NCI-H748 (cell line): Measurements from ENCODE around the gene LTO1.

ENCODE experiments used
- DNase-seq: peaks from one replicate; lab custom pipeline; 2025; ENCODE audit not compliant: unreplicated experiment; lab: John Stamatoyannopoulos, UW

LTO1 gene

GRCh38 chr11:69682221-69682620, 7.1 kb upstream of the LTO1 start:
- no peak for DNase-seq

GRCh38 chr11:69680688-69681087, 5.5 kb upstream of the LTO1 start:
- no peak for DNase-seq

DNA sequence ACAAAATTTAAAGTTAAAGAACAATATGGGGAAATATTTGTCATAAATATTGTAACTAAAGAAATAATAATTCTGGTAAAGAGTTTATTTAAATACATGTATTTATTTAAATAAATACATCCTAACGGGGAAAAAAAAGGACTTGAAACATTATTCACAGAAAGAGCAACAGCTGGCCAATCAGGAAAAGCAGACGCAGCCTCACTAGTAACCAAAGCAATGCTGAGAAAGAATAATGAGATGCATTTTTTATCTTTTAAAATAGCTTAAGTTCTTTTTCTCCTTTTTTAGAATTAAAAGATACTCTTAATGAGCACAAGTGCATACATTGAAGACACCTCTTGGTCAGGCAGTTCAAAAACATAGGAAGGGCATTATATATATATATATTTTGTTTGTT, 2.6 kb upstream of the LTO1 start:
- no peak for DNase-seq

DNA sequence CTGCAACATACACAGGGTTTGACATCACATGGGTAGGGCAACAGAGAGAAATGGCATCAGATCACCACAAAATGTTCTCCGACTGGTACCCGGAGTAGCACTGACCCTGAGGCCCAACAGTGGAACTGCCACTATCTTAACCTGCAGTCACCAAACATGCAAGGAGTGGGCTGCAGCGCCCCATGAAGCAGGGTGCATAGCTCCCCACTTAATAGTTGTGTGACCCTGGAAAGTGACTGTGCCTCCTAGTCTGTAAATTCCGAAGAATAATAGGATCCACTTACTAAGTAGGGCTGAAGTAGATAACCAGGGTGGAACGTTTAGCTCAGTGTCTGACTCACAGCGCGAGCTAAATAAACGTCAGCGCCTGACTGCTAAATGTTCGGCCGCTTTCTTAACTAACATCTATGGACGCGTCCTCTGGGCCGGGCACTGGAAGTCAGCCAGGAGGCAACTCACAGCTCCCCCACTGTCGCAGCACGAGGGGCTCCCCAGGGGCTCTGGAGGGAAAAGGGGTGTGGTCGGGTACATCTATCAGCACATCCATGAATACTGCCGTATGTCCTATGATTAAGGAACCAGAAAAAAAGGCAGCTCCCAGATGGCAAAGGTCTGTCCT, 777 bp downstream of the LTO1 start:
- DNase-seq: peak; percentile 49

- DNase-seq: no peak
These were observed 3.3 kb downstream of the LTO1 start for GRCh38 chr11:69671734-69672465.

- peak; percentile 78 for DNase-seq
These were observed 4.9 kb downstream of the LTO1 start for GRCh38 chr11:69670158-69670845.

- no peak for DNase-seq
These were observed 5.7 kb downstream of the LTO1 start for GRCh38 chr11:69669486-69669885.

DNA sequence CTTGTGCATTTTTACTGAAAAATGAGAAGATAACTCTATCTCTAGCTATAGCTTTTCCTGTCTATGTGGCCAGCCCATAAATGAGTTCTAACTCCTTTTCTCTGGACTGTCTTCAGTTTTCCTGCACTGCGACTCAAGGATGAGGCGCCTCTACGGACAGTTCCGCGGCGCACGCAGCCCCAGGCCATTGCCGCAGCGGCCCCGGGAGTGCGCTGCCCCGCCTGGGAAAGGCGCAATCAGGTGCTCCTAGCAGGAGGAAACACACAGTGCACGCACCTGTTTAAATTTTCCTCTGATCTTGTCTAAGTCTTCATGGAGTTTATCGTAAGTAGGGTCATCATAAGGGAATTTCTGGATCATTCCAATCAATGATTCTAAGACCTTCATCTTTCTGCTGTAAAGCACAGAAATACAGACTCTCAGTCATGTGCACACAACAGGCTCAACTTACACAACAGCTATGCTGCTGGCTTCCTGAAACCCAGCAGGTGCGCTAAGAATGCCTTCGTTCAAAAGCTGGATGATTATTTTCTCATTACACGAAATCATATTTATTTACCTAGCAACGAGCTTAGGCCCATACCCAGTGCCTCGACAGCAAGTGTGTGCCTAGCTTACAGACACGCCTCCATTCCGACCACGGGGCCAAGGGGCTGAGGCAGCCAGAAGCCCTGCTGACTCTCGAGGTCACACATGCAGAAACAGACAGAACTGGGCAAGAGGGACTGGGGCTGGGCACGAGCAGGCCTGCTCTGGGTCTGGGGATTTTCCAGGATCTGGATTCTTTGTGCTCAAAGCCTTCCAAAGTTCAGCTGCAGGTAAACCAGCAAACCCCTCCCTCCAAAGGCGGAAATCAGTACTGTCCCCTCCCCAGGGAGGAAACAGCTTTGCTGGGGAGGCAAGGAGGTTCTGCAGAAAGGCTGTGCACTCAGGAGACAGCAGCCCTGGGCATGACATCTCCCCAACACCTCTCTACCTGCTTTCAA, 7.2 kb downstream of the LTO1 start:
- peak; percentile 90 for DNase-seq

DNA sequence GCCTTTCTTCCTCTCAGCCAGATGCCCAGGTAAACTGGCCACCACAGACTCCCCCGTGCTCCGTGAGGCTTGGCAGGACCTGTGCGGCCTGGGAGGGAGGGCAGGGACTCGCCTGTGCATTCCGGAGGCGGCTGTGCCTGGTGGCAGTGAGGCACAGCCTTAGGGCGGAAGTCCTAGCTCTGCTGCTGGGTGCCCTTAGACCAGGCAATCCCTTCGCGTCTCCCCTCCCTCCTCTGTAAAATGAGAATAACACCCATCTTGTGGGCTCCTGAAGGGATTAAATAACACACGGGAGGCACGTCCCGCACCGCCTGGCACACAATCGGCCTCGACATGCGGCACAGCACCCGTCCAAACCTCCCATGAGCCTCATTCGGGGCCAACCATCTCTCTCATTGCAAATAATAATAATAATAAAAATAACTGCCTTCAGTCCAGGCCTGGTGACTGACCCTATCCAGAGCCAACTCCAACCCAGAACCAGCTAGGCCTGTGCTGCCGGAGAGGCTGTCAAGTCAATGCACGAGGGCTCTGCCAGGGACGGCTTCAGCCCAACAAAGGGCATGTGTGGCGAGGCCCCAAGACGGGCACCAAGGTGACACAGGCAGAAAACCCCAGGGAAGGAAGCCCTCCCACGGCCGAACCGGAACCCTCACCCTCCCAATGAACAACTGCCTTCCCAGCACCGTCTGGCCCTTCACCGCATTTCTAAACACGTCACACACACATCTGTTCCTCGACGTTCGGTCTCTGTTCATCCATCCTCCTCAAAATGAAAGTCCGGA, 8.2 kb downstream of the LTO1 start:
- no peak for DNase-seq

DNA sequence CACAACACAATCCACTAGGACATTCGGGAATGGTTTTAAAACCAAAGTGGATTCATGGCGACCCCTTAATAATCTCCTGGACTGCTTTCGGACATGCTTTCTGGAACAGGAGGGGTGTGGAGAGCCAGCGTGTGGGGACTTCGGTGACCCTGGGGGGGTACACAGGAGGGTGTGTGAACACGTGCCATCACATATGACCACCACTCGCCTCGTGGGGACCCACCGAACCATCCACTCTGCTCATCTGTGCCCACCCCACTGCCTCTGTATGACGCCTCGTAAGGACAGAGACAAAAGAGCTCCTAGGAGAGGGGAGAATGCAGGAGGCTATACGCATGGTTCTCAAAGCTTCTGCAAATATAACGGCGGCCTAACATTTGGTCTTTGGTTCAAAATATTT, 8.9 kb downstream of the LTO1 start:
- DNase-seq: no peak

DNA sequence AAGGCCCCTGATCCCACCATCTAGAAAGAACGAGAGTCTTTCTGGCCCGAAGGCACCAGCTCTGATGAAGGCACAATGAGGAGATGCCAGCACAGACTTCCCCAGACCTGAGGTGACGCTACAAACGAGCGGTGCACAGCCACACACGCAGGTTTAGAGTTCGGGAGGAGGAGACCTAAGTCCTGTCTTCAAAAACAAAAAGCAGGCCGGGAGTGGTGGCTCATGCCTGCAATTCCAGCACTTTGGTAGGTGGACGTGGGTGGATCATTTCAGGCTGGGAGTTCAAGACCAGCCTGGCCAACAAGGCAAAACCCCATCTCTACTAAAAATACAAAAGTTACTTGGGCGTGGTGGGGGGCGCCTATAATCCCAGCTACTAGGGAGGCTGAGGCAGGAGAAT, 9.5 kb downstream of the LTO1 start:
- DNase-seq: no peak

DNA sequence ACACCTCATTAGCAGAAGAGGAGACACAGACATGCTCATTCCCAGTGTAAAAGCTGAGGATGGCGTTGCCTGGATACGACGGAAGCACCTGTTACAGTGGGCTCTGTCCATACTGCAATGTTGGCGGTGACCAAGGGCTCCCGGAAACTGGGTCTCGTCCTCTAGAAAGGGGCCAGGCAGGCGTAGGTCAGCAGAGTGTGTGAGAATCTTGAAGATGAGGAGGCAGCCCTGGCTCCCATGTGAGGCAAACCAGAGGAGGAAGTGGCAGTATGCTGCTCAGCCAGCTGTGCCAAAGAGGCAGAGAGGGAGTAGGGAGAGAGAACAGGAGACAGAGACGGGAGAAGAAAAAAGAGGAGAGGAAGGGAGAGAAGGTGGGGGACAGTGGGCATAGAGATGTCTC, 10.3 kb downstream of the LTO1 start:
- DNase-seq: no peak

- DNase-seq: no peak
These were observed 10.9 kb downstream of the LTO1 start for GRCh38 chr11:69664103-69664775.

- DNase-seq: no peak
These were observed 11.8 kb downstream of the LTO1 start for GRCh38 chr11:69663326-69663725.

DNA sequence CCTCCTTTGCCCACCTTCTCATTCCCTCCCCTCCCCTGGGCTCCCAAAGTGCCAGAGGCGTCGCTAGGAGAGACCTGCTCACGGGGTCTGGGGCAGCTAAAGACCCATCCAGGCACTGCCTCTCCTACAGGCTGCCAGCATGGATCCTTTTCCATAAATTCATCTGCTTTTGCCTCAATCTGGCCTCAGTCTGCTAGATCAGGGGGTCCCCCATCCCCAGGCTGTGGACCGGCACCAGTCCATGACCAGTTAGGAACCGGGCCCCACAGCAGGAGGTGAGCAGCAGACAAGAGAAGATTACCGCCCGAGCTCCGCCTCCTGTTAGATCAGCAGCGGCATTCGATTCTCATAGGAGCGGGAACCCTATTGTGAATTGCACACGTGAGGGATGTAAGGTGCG, 12.3 kb downstream of the LTO1 start:
- DNase-seq: no peak

DNA sequence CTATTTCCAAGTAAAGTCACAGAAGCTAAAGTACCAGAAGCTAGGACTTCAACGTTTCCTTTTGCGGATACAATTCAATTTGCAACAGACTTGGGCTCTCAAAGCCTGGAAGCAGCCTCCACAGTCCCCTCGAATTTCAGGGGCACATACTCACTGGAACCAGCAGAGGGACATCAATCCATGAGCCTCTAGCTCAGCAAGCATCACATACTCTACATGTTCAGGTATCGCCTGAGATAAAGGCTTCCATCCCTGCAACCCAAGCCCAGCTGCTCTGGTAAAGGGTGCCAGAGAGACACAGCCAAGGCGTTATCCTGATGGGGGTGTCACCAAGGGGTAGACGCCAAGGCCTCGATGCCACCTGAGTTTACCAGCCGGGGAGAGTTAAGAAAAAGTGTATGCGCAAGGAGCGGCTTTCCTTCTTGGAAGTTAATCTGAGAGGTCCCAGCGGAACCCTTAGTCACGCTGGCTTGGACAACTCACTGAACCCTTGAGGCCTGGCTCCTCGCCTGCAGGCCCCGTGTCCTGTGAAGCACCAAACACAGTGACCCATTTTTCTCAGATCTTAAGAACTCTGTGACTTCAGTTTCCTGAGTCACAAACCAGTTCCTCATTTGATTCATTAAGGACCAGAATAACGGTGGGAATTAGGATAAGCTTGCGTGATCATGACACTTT, 13.0 kb downstream of the LTO1 start:
- no peak for DNase-seq

GRCh38 chr11:69661413-69661715, 13.8 kb downstream of the LTO1 start:
- no peak for DNase-seq

DNA sequence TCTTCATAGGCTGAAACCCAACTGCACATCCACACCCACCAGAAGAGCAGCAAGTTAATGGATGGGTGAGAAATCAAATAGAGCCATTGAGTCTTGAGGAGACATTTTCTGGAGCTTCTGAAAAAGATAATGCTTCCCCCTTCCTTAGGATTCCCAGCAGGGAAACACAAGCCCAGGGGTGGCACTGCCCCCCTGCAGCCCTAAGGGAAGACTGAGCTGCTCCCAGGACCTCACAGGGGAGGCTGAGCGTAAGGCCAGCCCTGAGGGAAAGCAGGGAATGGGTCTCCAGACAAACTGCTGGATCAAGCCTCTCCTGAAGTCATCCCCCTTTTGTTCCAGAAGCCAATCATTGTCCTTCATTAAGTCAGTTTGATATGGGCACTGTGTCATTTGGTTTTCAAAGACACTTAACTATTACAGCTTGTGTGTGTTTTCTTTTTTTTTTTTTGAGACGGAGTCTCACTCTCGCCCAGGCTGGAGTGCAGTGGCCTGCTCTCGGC, 15.1 kb downstream of the LTO1 start:
- no peak for DNase-seq

DNA sequence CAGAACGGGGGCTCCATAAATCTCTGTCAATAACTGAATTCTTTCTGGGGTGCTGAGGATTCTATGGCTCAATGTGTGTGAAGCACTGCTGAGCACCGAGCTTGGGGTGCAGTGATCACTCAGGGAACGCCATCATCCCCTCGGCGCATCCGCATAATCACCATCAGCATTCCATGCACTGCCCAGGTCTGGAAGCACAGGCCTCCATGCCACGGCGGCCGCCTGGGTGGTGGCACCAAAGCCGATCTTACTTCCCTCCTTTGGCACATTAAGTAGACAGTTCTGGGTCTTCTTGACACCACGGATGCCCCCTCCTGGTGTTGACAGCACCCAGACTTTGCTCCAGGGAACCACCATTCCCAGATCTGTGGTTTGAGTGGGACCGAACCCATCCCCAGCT, 15.6 kb downstream of the LTO1 start:
- no peak for DNase-seq
